ENCODE measurements around the gene CRB2.

Gene CRB2

GRCh38 chr9:123408313-123409262, 52.6 kb downstream of the CRB2 start:
- DNase-seq, result no peak

- no peak for DNase-seq
Measured at GRCh38 chr9:123410281-123410910, 54.4 kb downstream of the CRB2 start.

GRCh38 chr9:123411191-123411590, 55.2 kb downstream of the CRB2 start:
- no peak for DNase-seq

GRCh38 chr9:123411636-123412035, 55.6 kb downstream of the CRB2 start:
- no peak for DNase-seq

GRCh38 chr9:123412171-123412820, 56.3 kb downstream of the CRB2 start:
- DNase-seq, result no peak

- no peak for DNase-seq
Measured at GRCh38 chr9:123414204-123414603, 58.2 kb downstream of the CRB2 start.

- no peak for DNase-seq
Measured at GRCh38 chr9:123414936-123415930, 59.2 kb downstream of the CRB2 start.

GRCh38 chr9:123416176-123416575, 60.2 kb downstream of the CRB2 start:
- no peak for DNase-seq

- no peak for DNase-seq
Measured at GRCh38 chr9:123417289-123418051, 61.5 kb downstream of the CRB2 start.

- no peak for DNase-seq
Measured at GRCh38 chr9:123418052-123418430, 62.0 kb downstream of the CRB2 start.

- DNase-seq, result no peak
Measured at GRCh38 chr9:123418506-123418905, 62.5 kb downstream of the CRB2 start.

GRCh38 chr9:123419091-123419490, 63.1 kb downstream of the CRB2 start:
- DNase-seq, result no peak

GRCh38 chr9:123419721-123420591, 64.0 kb downstream of the CRB2 start:
- no peak for DNase-seq

- no peak for DNase-seq
Measured at GRCh38 chr9:123420592-123421111, 64.7 kb downstream of the CRB2 start.

GRCh38 chr9:123421186-123421585, 65.2 kb downstream of the CRB2 start:
- no peak for DNase-seq

- no peak for DNase-seq
Measured at GRCh38 chr9:123421801-123422455, 65.9 kb downstream of the CRB2 start.

- DNase-seq, result no peak
Measured at GRCh38 chr9:123422635-123423310, 66.8 kb downstream of the CRB2 start.

GRCh38 chr9:123423311-123423640, 67.3 kb downstream of the CRB2 start:
- no peak for DNase-seq

- DNase-seq, result no peak
Measured at GRCh38 chr9:123424131-123424530, 68.1 kb downstream of the CRB2 start.
